Epithelial cell of esophagus (primary cell): ENCODE measurements around the gene ZFP91.

Experiments used
- DNase-seq: peaks from one replicate; pipeline ENCODE4 v3.0.0; 2010; ENCODE audit warnings: low read depth
- H3K4me3 ChIP-seq: 2 replicates; pipeline ENCODE4 v1.5.1; 2011; ENCODE audit warnings: mild to moderate bottlenecking, low read length, control low read depth
- CTCF ChIP-seq: IDR thresholded peaks from 2 replicates; pipeline ENCODE4 v1.5.1; 2011; ENCODE audit warnings: low read depth, mild to moderate bottlenecking, low read length, control low read depth, inconsistent platforms; ENCODE audit not compliant: insufficient read depth; ENCODE audit errors: missing control alignments

Gene ZFP91

GRCh38 chr11:58582437-58582836 lies 3.6 kb downstream of the ZFP91 start:
- no peak for TF ChIP-seq CTCF
- H3K4me3 ChIP-seq: no peak overlapping the region
- DNase-seq: no peak

GRCh38 chr11:58586998-58587397 lies 8.1 kb downstream of the ZFP91 start:
- no peak for DNase-seq
- TF ChIP-seq CTCF: no peak
- no peak overlapping the region for H3K4me3 ChIP-seq

- no peak overlapping the region for H3K4me3 ChIP-seq
- TF ChIP-seq CTCF: no peak
- no peak for DNase-seq
These were observed 12.8 kb downstream of the ZFP91 start for GRCh38 chr11:58591659-58592058.

GRCh38 chr11:58592760-58593472 lies 14.1 kb downstream of the ZFP91 start:
- no peak for TF ChIP-seq CTCF
- peak; percentile 61 for DNase-seq
- no peak overlapping the region for H3K4me3 ChIP-seq

- no peak for DNase-seq
- no peak overlapping the region for H3K4me3 ChIP-seq
- TF ChIP-seq CTCF: no peak
These were observed 16.0 kb downstream of the ZFP91 start for GRCh38 chr11:58594826-58595225.

GRCh38 chr11:58596621-58597020 lies 17.8 kb downstream of the ZFP91 start:
- DNase-seq: no peak
- no peak overlapping the region for H3K4me3 ChIP-seq
- no peak for TF ChIP-seq CTCF

- no peak for DNase-seq
- no peak overlapping the region for H3K4me3 ChIP-seq
- TF ChIP-seq CTCF: no peak
These were observed 18.8 kb downstream of the ZFP91 start for GRCh38 chr11:58597486-58598144.
